Lung (tissue), 12 donors: Measurements from ENCODE around the gene RFX1. TPM values are rescaled to one million over a fixed set of nuclear protein-coding genes. Genes with fewer than 3 reads are reported as not detected.

Experiments used
- ATAC-seq: fragments of 200-7000 bp; cut with Tn5 transposase; one replicate; pipeline ENCODE4 v1.9.1; 2020; ENCODE audit warnings: moderate number of reproducible peaks; ENCODE audit not compliant: insufficient read depth, low FRiP score
- DNase-seq, 3 donors: peaks; one replicate each; pipeline ENCODE4 v3.0.0-alpha.2; 2013 to 2017
- H3K27ac ChIP-seq, 2 donors: one replicate each; pipeline ENCODE4 v1.5.1; 2013; ENCODE audit warnings: mild to moderate bottlenecking in 2 of 2, moderate library complexity in 2 of 2, control low read depth in 1 of 2, inconsistent platforms in 1 of 2, low read depth in 1 of 2, low read length in 1 of 2
- H3K27me3 ChIP-seq, 3 donors: one replicate each; pipeline ENCODE4 v1.5.1; 2013; ENCODE audit warnings: low read length in 2 of 3; ENCODE audit not compliant: control insufficient read depth in 3 of 3, insufficient read depth in 3 of 3
- H3K36me3 ChIP-seq, 4 donors: one replicate each; pipeline ENCODE4 v1.5.1; 2013; ENCODE audit warnings: low read length in 4 of 4, mild to moderate bottlenecking in 1 of 4, moderate library complexity in 1 of 4; ENCODE audit not compliant: control insufficient read depth in 4 of 4, insufficient read depth in 4 of 4
- H3K4me1 ChIP-seq, 5 donors: one replicate each; pipeline ENCODE4 v1.5.1; 2013; ENCODE audit warnings: low read length in 5 of 5, mild to moderate bottlenecking in 2 of 5, moderate library complexity in 1 of 5; ENCODE audit not compliant: control insufficient read depth in 5 of 5, insufficient read depth in 5 of 5
- H3K4me3 ChIP-seq: one replicate; pipeline ENCODE4 v1.5.1; 2013; ENCODE audit warnings: mild to moderate bottlenecking, control low read depth, moderate library complexity
- H3K9ac ChIP-seq, 2 donors: one replicate each; pipeline ENCODE4 v1.5.1; 2013; ENCODE audit warnings: low read length in 2 of 2, control low read depth in 1 of 2; ENCODE audit not compliant: insufficient read depth in 1 of 2
- H3K9me3 ChIP-seq, 4 donors: one replicate each; pipeline ENCODE4 v1.5.1; 2013; ENCODE audit warnings: low read length in 3 of 4, mild to moderate bottlenecking in 1 of 4, moderate library complexity in 1 of 4; ENCODE audit not compliant: control insufficient read depth in 4 of 4, insufficient read depth in 3 of 4
- CTCF ChIP-seq: IDR thresholded peaks from 2 replicates; pipeline ENCODE4 v1.5.1; 2012; ENCODE audit warnings: mild to moderate bottlenecking; ENCODE audit errors: control extremely low read depth, extremely low read depth
- WGBS, 2 donors: extraction: QIAGEN DNeasy Blood & Tissue Kit; methylation state at CpG; one replicate each; pipeline ENCODE4 v1.1.7; 2013; 5-methylcytosine and 5-hydroxymethylcytosine counted together
- polyA plus RNA-seq, 2 donors: library from polyadenylated mRNA; stranded (reverse); fragments of 200-250 nt; gene quantifications; one replicate each; pipeline ENCODE4 v1.2.1, GENCODE V29; 2013
- total RNA-seq, 2 donors: library from RNA; depleted of rRNA in 1 of 2; stranded (reverse); fragments of >200 nt in 1 of 2; gene quantifications; one replicate each; pipeline ENCODE4 v1.2.1, GENCODE V29; 2014 to 2021
- donor health status: control.
- donor health status: control.
- donor health status: Bipolar disorder and iron deficiency.
- donor health status: healthy.
- donor health status: DM: yes; HTN: yes; CAD: no.

The RFX1 gene
- total and polyA plus RNA-seq, 4 donors, result 5.7 to 18.6 (median 8.0) TPM

GRCh38 chr19:13983213-13983889 lies 22.8 kb downstream of the RFX1 start:
- DNase-seq (no peak), ATAC-seq (no peak)
- Histone ChIP-seq H3K36me3 (peaks cover 0 to 18% (median 4%) of the 10 kb centered on the region in 4 donors), H3K4me1 (peaks cover 0 to 20% (median 13%) of the 10 kb centered on the region in 5 donors), H3K4me3 (no peak overlapping the region), H3K27ac (no peak overlapping the region), H3K27me3 (no peaks in the 10 kb centered on the region), H3K9me3 (no peaks in the 10 kb centered on the region), H3K9ac (no peak overlapping the region)
- TF ChIP-seq CTCF, result no peak
- 84 to 88% methylated on average over 21 of the region's 21 CpGs for WGBS, 2 donors

- DNase-seq, result no peak
- peaks cover 0 to 17% (median 5%) of the 10 kb centered on the region in 4 donors for H3K36me3 ChIP-seq
- TF ChIP-seq CTCF, result no peak
- peaks cover 0 to 24% (median 13%) of the 10 kb centered on the region in 5 donors for H3K4me1 ChIP-seq
- 95 to 99% methylated on average over 9 of the region's 9 CpGs for WGBS, 2 donors
- no peak overlapping the region for H3K27ac ChIP-seq
- no peak overlapping the region for H3K9ac ChIP-seq
- no peaks in the 10 kb centered on the region for H3K27me3 ChIP-seq
- ATAC-seq, result no peak
- H3K9me3 ChIP-seq, result no peaks in the 10 kb centered on the region
- no peak overlapping the region for H3K4me3 ChIP-seq
Observed at GRCh38 chr19:13982773-13983172, 23.3 kb downstream of the RFX1 start.

GRCh38 chr19:13981988-13982501 lies 24.1 kb downstream of the RFX1 start:
- WGBS, 2 donors, result 94 to 98% methylated on average over 17 of the region's 17 CpGs
- peaks cover 0 to 24% (median 12%) of the 10 kb centered on the region in 5 donors for H3K4me1 ChIP-seq
- H3K4me3 ChIP-seq, result no peak overlapping the region
- no peak for DNase-seq
- no peak for ATAC-seq
- no peaks in the 10 kb centered on the region for H3K27me3 ChIP-seq
- H3K36me3 ChIP-seq, result peaks cover 0 to 19% (median 6%) of the 10 kb centered on the region in 4 donors
- no peak overlapping the region for H3K27ac ChIP-seq
- H3K9ac ChIP-seq, result no peak overlapping the region
- no peak for TF ChIP-seq CTCF
- H3K9me3 ChIP-seq, result no peaks in the 10 kb centered on the region
